Stimulated activated CD8-positive, alpha-beta memory T cell treated with anti-CD3 and anti-CD28 coated beads, Interleukin-7, amount 100 ng/mL, for 24 hours (primary cell): Measurements from ENCODE around the gene DPYD.

ENCODE experiments used
- DNase-seq: peaks from one replicate; pipeline ENCODE4 v3.0.0-alpha.2; 2020; ENCODE audit warnings: low read depth

DPYD gene

GRCh38 chr1:97685360-97685759 lies 235.5 kb downstream of the DPYD start:
- DNase-seq: no peak

- DNase-seq: no peak
These were observed 239.9 kb downstream of the DPYD start for GRCh38 chr1:97680894-97681293.

GRCh38 chr1:97680470-97680869 lies 240.4 kb downstream of the DPYD start:
- no peak for DNase-seq

DNA sequence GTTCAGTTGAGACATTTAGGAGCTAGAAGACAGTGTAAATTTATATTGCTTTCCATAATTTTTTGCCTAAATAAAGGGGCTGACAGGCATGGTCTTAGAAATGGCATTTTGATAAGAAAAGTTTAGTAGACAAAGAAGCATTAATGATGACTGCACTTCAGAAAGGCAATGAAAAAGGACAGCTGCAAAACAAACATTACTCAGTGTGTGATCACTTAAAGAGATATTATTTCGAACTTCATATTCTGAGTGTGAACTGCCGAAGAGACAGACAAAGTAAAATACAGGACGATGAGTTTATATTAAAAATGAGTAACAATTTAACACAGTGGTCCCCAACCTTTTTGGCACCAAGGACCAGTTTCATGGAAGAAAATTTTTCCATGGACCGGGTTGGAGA lies 243.1 kb downstream of the DPYD start:
- no peak for DNase-seq

DNA sequence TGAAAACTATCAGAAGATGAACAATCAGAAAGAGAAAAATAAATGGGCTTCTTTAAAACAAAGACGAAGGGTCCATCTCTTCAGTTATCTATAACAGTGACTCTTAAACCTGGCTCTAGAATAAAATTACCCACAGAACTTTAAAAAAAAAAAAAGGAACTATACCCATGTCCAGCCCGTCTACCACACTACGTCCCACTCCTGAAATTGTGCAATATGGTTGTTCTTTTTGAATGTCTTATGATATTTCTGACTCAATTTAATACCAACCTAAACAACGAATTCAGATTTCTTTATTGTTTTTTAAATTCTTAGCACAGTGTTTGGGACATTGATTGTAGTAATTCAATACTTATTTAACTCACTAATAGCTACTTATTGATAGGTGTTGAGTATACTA lies 246.3 kb downstream of the DPYD start:
- no peak for DNase-seq

GRCh38 chr1:97668945-97669344 lies 251.9 kb downstream of the DPYD start:
- no peak for DNase-seq

DNA sequence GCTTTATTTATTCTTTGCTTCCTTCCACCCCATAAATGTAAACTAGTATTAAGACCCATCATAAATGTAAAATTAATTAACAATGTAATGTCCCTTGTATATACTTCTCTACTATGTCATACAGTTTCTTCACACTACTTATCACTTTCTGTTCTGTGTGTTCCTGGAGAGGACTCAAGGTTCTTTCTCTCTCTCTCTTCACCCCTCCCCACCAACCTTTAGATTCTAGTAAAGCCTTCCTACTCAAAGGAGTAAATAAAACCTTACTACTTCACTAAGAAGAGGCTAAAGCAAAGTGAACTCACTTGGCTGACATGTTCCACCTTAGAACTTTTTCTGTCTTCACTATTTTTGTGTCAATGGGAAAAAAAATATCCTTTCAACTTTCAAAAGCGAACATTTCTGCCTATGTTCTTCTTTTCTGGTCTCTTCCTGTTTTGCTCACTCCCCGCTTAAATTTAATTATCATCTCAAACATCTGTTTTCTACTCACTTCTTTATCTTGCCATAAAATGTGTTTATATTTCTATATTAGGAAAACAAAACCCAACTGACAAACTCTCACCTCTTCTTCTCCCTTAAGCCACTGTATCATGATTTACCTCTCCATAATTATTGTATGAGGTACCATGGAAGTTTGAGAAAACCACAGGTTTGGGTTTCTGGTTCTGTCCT lies 260.3 kb downstream of the DPYD start:
- DNase-seq: no peak

DNA sequence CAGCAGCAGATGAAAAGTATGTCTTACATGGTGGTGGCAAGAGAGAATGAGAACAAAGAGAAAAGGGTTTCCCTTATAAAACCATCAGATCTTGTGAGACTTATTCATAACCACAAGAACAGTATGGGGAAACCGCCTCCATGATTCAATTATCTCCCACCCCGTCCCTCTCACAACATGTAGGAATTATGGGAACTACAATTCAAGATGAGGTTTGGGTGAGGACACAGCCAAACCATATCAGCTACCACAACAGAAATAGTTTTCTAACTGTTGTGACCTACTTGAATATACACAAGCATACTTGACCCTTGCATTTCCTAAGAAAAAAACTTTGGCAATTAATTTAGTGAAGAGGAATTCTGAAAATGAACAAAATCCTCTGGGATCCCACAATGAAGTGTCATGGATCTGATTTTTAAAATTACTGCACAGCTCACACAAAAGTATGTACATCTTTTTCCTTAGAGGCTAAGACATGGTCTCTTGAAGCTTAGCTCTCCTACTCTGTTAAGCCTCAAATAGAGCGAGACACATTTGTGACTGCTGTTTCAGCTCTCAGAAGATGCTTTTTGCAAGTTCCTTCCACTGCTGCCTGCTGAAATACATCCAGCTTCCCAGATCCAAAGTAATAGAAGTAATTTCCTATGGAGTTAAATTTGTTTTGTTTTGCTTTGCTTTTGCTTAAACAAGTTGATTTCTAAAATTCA lies 265.8 kb downstream of the DPYD start:
- DNase-seq: no peak

DNA sequence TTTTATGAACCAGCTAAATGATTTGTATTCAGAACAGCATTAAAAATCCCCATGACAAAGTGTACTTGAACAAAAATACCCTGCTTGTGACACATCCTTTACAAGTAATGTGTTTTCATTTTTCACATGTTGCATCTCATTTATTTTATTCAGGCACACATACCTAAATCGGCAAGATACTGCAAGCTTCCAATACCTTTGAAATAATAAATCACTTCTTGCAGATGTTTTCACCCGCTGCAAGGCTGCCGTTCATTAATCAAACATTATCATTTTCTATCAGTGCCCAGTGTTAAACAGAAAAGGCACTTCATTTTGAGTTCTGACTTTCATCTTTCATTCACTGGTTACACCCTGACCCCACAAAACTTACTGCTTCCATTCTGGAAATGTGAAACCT lies 269.6 kb downstream of the DPYD start:
- DNase-seq: no peak

DNA sequence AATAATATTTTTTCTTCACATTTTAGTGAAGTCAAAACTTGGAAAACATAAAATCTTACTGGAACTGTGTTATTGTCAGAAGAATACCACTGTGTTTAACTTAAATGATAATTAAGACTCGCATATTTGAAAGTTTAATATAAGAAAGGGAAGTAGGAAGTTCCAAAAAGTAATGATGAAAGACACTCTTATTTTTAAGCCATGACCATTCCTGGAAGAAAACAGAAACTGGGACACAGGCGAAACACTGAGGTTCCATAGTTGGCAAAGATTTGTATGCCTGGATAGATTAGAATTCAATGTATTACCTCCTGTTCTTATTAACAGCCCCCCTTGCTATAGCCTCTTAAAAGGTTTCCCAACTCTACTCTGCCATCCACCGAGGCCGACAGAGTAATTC lies 271.2 kb downstream of the DPYD start:
- no peak for DNase-seq

- DNase-seq: no peak
These were observed 273.1 kb downstream of the DPYD start for GRCh38 chr1:97647776-97648175.

- DNase-seq: no peak
These were observed 274.8 kb downstream of the DPYD start for GRCh38 chr1:97646071-97646470.

- no peak for DNase-seq
These were observed 280.2 kb downstream of the DPYD start for GRCh38 chr1:97640677-97641076.

- DNase-seq: no peak
These were observed 283.9 kb downstream of the DPYD start for GRCh38 chr1:97636941-97637340.

DNA sequence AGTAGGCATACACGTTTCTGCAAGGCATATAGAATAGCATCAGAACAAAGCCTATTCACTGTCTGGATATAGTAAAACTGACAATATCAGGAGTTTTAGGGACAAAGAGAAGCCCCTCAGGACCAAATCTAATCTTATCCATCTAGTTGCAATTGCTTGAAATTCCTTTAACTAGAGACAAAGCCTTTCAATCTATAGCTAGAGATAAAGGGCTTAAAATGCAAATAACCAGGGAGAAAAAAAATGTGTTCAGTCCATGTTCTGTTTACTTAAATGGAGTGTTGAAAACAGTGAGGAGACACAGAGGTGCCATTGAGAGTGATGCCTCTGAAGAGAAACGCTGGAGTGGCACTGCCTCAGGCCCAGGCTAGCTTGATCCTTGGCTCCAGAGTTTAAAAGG lies 286.1 kb downstream of the DPYD start:
- DNase-seq: no peak

GRCh38 chr1:97632776-97633175 lies 288.1 kb downstream of the DPYD start:
- no peak for DNase-seq

DNA sequence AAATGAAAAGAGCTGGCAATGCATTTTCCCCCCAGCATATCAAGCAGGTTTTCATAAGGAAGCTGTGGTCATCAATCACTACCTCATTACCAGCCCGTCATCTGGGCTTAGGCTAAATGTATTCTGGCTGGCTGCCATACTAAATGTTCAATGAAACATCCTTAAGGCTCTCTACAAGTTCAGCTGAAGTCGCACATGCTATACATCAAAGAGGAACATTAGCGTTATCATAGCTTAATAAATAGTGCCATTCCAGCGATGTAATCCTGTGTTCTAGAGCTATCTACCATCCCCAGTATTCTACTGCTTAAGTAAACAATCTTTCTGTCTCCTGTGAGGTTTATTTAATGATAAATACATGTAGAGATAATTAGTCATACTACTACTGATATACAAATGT lies 288.8 kb downstream of the DPYD start:
- no peak for DNase-seq

GRCh38 chr1:97630948-97631347 lies 289.9 kb downstream of the DPYD start:
- DNase-seq: no peak

DNA sequence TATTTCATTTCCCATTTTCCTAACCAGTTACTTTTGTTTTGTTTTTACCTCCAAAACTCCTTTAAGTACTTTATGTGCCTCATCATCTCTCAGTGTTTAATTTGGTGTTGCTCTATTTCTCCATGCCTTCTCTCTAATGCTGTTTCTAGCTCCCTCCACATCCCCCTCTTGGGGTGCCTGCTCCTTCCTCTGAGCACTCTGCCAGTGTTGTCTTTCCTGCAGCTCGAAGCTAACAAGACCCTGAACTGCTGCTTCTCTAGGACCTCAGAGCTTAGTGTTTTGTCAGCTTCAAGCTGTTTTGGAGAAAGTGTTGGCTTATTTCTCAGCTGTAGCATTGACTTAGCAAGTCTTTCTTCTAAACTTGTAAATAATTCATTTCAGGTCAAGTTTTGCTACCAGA lies 290.6 kb downstream of the DPYD start:
- no peak for DNase-seq

DNA sequence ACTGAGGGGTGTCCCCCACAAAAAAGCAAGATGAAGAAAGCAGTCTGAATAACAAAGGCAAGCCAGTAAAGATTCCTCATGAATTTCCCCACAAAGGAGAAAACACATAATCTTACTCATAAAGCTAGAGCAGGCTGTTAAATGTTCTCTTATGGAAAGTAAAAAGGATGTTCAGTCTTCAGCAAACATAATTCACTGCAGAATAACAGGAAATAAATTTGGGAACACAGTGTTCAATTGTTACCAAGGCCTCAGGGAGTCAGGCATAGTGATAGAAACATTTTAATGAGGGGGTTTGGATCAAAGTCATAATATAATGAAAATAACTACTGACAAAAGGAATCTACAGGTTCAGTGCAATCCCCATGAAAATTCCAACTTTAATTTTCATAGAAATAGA lies 297.6 kb downstream of the DPYD start:
- no peak for DNase-seq

DNA sequence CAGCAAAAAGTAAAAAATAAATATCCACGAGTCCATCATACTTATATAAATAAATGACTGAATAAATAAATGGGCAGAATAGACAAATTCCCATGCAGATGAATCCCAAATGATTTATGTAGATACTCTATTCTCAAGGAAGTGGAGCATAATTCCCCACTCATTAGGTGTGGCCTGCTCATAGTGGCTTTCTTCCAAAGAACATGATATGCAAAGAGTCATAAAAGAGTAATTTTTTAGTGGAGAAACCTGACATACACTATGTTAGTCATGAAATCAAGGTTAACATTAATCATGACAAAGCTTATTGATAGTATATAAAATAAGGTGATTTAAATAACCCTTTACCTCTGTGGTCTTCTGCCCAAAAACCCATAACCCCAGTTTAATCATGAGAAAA lies 298.9 kb downstream of the DPYD start:
- DNase-seq: no peak

GRCh38 chr1:97619706-97620105 lies 301.1 kb downstream of the DPYD start:
- no peak for DNase-seq

DNA sequence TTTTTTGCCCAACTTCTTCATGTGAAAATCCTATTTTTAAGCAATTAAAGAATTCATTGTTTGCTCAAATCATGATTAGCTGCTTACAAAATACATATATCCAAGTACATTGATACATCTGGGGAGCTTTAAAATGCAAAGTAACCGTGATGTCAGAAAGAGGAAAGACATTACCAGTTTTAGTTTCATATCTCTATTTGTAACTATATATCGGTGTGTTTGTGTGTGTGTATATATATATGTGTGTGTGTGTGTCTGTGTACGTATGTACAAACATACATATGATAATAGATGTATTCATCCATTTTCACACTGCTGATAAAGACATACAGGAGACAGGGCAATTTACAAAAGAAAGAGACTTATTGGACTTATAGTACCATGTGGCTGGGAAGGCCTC lies 310.1 kb downstream of the DPYD start:
- DNase-seq: no peak

- no peak for DNase-seq
These were observed 310.7 kb downstream of the DPYD start for GRCh38 chr1:97610102-97610501.
